Stimulated activated CD4-positive, alpha-beta T cell treated with anti-CD3 and anti-CD28 coated beads, Interleukin-1b, Interleukin-23, amount 100 ng/mL, for 1 hour (primary cell): ENCODE results near the gene WNT6.
A peak's percentile ranks its signal among the peaks of the same experiment; 100 is the strongest.
"Not testable (repeated sequence)": the region's sequence is repeated elsewhere in the genome, so short reads cannot be mapped to it uniquely, and the experiment has no call there.

Experiments
- DNase-seq, 2 donors: peaks; one replicate each; pipeline ENCODE4 v3.0.0-alpha.2; 2020; ENCODE audit warnings: low read depth in 2 of 2

WNT6 gene

GRCh38 chr2:218830526-218831306, 28.9 kb upstream of the WNT6 start:
- DNase-seq: no peak

DNA sequence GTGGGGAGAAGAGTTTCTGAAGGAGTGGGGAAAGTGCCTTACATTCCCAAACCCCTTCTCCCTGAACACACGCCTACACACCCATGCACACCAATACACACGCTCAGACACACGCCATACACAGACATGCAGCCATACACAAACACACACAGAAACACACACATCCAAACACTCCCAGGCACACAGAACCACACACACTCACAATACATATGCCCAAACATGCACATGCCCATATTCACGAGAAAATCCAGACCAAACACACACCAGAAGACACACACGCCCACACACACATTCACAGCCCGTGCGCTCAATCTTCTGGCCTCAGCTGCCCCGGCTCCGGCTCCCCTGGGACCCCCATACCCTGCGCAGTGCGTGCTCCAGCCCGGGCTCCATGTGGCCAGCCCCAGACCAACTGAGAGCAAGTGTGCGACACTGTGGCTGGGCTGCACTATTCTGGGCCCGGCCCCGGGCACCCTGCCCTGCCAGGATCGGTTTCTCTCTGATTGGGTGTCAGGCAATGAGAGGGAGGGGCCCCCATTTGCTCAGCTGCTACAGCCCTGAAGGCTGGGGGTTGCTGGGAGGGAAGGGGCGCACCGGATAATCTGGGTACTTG, 28.1 kb upstream of the WNT6 start, which contains the start of gene PRKAG3:
Gene PRKAG3, minus strand, starts transcription at position 426 of the 613 bp plus-strand sequence.
- no peak for DNase-seq

DNA sequence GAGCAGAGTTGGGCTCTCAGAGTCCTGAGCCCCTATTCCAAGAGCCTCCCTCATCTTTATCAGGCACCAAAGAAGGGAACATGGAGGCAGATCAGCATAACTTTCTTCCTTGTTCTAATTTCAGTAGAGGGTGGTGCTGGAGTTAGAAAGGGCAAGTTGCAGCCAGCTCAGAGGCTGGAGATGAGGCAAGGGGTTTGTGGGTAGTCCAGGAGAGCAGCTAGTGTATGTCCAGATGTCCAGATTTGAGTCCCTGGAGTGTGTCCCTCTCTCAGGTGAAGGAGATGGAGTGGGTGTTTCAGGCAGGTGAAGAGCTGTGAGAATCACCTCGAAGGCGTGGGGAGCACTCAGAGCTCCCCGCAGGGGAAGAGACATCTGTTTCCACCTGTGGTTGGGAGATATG, 27.5 kb upstream of the WNT6 start:
- no peak for DNase-seq

- DNase-seq: no peak
Measured at GRCh38 chr2:218832520-218832919, 27.1 kb upstream of the WNT6 start.

DNA sequence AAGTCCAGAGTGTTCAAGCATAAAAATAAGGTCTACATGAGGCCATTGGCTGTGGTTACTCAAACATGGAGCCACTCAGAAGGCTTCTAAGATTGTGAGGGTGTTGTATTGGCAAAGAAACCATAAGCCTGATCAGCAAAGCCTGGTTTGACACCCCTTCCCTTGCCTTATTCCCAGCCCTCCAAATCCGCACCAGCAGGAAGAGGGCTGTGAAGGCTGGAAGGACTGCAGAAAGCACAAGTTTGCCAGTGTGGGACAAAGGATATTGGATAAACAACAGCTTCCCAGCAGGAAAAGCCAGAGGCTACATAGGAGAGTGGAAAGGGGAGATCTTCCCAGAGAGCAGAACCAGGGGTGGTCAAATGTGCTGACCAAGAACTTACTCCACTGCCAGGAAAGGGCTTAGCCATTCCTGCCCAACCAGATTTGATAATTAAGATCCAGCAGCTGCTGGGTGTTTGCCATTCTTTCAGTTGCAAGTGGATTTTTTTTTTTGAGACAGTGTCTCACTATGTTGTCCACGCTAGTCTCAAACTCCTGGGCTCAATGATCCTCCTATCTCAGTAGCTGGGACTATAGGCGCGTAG, 26.5 kb upstream of the WNT6 start:
- DNase-seq: no peak

- no peak for DNase-seq
Measured at GRCh38 chr2:218834685-218835084, 24.9 kb upstream of the WNT6 start.

DNA sequence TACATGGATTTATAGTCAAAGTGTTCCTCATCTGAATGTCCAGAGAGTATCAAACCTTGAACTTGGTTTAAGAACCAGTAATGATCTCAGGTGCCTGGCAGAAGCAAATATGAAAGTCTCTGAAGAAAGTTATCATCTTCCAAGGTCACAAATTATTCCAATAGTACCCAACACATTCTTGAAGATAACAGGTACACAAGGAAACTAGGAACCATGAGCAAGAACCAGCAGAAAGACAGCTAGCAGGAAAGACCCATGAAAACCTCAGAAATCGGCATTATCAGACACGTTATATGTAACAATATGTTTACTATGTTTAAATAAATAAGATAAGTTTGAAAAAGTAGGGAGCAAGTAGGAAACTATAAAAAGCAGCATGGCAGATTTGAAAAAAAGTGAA, 22.1 kb upstream of the WNT6 start:
- DNase-seq: no peak

DNA sequence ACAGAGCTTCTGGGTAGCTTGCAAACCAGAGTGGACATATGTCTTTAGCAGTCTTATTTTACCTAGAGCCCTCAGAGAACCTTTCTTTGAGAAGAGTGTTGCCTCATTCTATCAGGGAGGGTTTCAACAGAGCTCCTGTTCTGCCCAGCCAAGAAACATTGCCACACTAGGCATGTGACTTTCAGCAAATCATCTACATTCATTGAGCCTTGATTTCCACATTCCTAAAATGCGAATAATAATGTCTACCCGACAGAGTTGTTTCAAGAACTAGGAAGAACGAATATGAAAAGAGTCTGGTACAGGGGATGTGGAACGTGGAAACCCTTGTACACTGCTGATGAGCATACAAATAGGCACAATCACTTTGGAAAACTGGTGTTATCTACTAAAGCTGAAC, 20.2 kb upstream of the WNT6 start:
- DNase-seq: no peak

DNA sequence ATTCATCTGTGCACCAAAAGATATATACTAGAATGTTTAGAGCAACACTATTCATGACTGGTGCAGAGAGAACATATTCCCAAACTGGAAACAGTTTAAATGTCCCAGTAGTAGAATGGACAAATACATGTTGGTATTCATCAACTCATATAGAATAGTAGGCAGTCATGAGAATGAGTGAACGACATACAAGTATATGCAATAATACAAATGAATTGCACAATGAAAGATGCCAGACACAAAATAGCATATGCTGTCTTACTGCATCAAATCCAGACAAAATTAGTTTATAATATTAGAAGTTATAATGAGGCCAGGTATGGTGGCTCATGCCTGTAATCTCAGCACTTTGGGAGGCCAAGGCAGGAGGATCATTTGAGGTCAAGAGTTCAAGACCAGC, 19.7 kb upstream of the WNT6 start:
- DNase-seq: no peak

- DNase-seq: not testable (repeated sequence)
Measured at GRCh38 chr2:218844334-218844733, 15.3 kb upstream of the WNT6 start.

- DNase-seq: not testable (repeated sequence)
Measured at GRCh38 chr2:218846963-218847362, 12.6 kb upstream of the WNT6 start.

- no peak for DNase-seq
Measured at GRCh38 chr2:218849721-218850120, 9.9 kb upstream of the WNT6 start.

DNA sequence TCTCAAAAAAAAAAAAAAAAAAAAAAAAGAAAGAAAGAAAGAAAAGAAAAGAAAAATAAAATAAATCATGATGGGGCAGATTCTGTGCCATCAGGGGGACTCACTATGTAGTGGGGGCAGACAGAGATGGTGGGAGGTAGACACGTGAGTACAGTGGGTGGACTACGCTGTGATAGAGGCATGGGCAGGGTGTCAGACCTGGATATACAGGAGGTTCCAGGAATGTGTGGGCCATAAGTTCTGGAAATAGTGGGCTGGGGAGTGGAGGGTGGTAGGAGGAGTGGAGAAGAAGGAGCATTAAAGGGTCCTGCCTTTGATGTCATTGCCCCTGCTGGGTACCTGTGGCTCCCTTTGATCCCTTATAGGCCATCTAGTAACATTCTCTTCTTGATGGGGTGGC, 8.8 kb upstream of the WNT6 start:
- no peak for DNase-seq

GRCh38 chr2:218851286-218851685, 8.3 kb upstream of the WNT6 start:
- DNase-seq: no peak

- DNase-seq: peak; percentile 33 to 53
Measured at GRCh38 chr2:218852911-218853667, 6.5 kb upstream of the WNT6 start.

GRCh38 chr2:218853766-218854165, 5.8 kb upstream of the WNT6 start:
- no peak for DNase-seq

DNA sequence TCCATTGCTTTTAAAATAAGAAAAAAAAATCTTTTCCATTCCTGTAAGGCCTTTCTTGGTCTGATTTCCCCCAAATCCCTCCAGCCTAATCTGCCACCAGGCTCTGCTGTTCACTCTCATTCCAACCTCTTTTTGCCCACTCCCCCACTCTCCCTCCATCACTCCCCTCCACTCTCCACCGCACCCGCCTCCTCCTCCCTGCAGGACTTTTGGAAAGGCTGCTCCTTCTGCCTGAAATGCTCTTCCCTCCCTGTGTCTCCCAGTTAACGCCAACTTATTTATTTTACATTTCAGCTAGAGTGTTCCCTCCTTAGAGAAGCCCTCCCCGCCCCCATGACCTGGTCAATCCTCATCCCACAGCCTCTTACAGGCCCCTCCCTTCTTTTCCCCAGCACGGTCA, 4.7 kb upstream of the WNT6 start:
- DNase-seq: no peak

DNA sequence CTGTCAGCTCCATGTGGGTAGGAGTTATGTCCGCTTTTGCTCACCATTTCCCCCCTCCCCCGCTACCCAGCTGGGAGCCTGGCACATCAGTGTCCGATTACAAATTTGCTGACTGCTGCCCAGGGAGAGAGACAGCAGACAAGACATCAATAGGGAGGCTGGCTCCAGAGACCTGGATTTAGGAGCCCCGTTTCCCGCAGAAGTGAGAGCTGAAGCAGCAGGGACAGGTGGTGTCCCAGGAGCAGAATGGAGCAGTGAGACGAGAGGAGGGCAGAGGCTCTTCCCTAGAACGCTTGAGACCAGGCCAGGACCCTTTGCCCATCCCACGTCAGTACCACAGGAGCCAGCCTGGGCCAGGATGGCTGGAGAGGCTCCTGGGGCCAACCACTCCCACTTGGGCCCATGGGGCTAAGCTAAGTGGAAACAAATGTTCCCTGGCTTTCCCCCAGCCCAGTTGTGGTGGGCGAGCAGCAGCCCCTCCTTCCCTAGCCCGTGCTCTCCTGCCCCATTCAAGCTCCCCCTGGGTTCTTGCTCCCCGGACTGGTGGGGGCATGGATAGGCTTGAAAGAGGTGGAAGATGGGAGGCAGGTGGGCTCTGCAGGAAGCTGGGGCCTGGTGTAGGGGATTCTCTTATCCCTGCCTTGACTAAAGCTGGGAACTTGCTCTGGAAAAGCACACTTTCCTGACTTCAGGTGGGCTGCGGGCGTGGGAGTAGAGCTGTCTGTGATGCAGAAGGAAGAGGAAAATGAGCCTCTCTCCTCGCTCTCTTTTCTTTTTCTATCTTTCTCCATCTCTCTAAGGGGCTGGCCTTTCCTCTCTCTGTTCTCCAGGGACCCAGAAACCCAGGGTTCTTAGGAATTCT, 4.1 kb upstream of the WNT6 start:
- no peak for DNase-seq

GRCh38 chr2:218856167-218856895, 3.3 kb upstream of the WNT6 start:
- DNase-seq: no peak

DNA sequence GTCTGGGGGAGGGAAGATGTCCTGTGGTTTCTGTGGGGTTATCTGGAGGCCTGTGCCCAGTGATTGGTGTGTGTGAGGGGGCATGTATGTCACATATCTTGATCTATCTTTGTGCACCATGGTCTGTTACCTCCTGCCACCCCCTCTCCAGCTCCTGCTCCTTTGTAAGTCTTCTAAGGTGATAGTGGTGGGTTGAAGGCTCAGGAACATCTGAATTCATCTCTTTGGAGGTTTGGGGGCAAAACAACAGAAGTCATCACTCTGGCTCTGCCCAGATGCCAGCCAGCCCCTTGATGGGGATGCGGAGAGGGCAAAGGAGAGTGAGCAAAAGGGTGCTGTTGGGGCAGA, 2.7 kb upstream of the WNT6 start:
- DNase-seq: no peak
